HG03354 (cell line): ENCODE results near the gene TOPAZ1.

Experiments used
- ATAC-seq: cut with Tn5 transposase; IDR thresholded peaks from one replicate; pipeline ENCODE4 v1.9.1; 2021; ENCODE audit warnings: mild to moderate bottlenecking; ENCODE audit not compliant: unreplicated experiment, poor library complexity, severe bottlenecking

TOPAZ1 gene

GRCh38 chr3:44238889-44239288 lies 2.8 kb upstream of the TOPAZ1 start:
- ATAC-seq, result no peak

GRCh38 chr3:44240061-44240460 lies 1.6 kb upstream of the TOPAZ1 start:
- ATAC-seq, result no peak

- no peak for ATAC-seq
These were observed 1.0 kb downstream of the TOPAZ1 start for GRCh38 chr3:44242721-44243120.

- ATAC-seq, result no peak
These were observed 6.5 kb downstream of the TOPAZ1 start for GRCh38 chr3:44248152-44248551.

- no peak for ATAC-seq
These were observed 10.8 kb downstream of the TOPAZ1 start for GRCh38 chr3:44252332-44252959.

- ATAC-seq, result no peak
These were observed 17.7 kb downstream of the TOPAZ1 start for GRCh38 chr3:44259404-44259803.

- ATAC-seq, result no peak
These were observed 22.5 kb downstream of the TOPAZ1 start for GRCh38 chr3:44264146-44264545.

- no peak for ATAC-seq
These were observed 24.1 kb downstream of the TOPAZ1 start for GRCh38 chr3:44265815-44266214.

- no peak for ATAC-seq
These were observed 30.5 kb downstream of the TOPAZ1 start for GRCh38 chr3:44272191-44272590.

- ATAC-seq, result no peak
These were observed 36.2 kb downstream of the TOPAZ1 start for GRCh38 chr3:44277925-44278324.

GRCh38 chr3:44280077-44280476 lies 38.4 kb downstream of the TOPAZ1 start:
- ATAC-seq, result no peak

GRCh38 chr3:44280631-44281030 lies 38.9 kb downstream of the TOPAZ1 start:
- no peak for ATAC-seq

- ATAC-seq, result no peak
These were observed 43.3 kb downstream of the TOPAZ1 start for GRCh38 chr3:44284949-44285348.

GRCh38 chr3:44289882-44290462 lies 48.3 kb downstream of the TOPAZ1 start:
- no peak for ATAC-seq

- no peak for ATAC-seq
These were observed 50.6 kb downstream of the TOPAZ1 start for GRCh38 chr3:44292276-44292675.

GRCh38 chr3:44292947-44293346 lies 51.3 kb downstream of the TOPAZ1 start:
- ATAC-seq, result no peak

- no peak for ATAC-seq
These were observed 55.6 kb downstream of the TOPAZ1 start for GRCh38 chr3:44297255-44297654.

GRCh38 chr3:44301746-44302145 lies 60.1 kb downstream of the TOPAZ1 start:
- ATAC-seq, result no peak

GRCh38 chr3:44309500-44309899 lies 67.8 kb downstream of the TOPAZ1 start:
- ATAC-seq, result no peak

- no peak for ATAC-seq
These were observed 77.2 kb downstream of the TOPAZ1 start for GRCh38 chr3:44318891-44319311.

GRCh38 chr3:44321335-44321734 lies 79.6 kb downstream of the TOPAZ1 start:
- no peak for ATAC-seq
